Activated T-helper 17 cell treated with anti-CD3 and anti-CD28 coated beads, Interleukin-2, amount 50 U/mL, for 72 hours (primary cell): ENCODE results near the gene DSPP. TPM values are rescaled to one million over a fixed set of nuclear protein-coding genes. Genes with fewer than 3 reads are reported as not detected.

ENCODE experiments used
- ATAC-seq: fragments of 150-1000 bp; cut with Tn5 transposase; replicated peaks from 2 replicates; pipeline ENCODE4 v1.10.0; 2021; ENCODE audit warnings: mild to moderate bottlenecking, moderate library complexity
- H3K27ac Mint-ChIP-seq: one replicate; pipeline ENCODE4 v1.8.0; 2022; ENCODE audit warnings: mixed read lengths
- H3K27me3 Mint-ChIP-seq: one replicate; pipeline ENCODE4 v1.8.0; 2022; ENCODE audit warnings: mixed read lengths
- H3K36me3 Mint-ChIP-seq: one replicate; pipeline ENCODE4 v1.8.0; 2022; ENCODE audit warnings: low read depth, mild to moderate bottlenecking, mixed read lengths
- H3K4me1 Mint-ChIP-seq: one replicate; pipeline ENCODE4 v1.8.0; 2022; ENCODE audit warnings: mixed read lengths
- H3K4me3 Mint-ChIP-seq: one replicate; pipeline ENCODE4 v1.8.0; 2022; ENCODE audit warnings: mild to moderate bottlenecking, mixed read lengths
- H3K9me3 Mint-ChIP-seq: one replicate; pipeline ENCODE4 v1.8.0; 2022; ENCODE audit warnings: mixed read lengths
- total RNA-seq, 2 donors: library from RNA; stranded (reverse); gene quantifications; one replicate each; pipeline ENCODE4 v1.2.3, GENCODE V29; 2022

Gene DSPP
- total RNA-seq, 2 donors from 2014 or later = not detected

GRCh38 chr4:87592124-87592523 lies 16.2 kb upstream of the DSPP start:
- H3K9me3 Mint-ChIP-seq = no peaks in the 10 kb centered on the region
- H3K4me1 Mint-ChIP-seq = no peaks in the 10 kb centered on the region
- no peak overlapping the region for H3K4me3 Mint-ChIP-seq
- ATAC-seq = no peak
- no peaks in the 10 kb centered on the region for H3K36me3 Mint-ChIP-seq
- H3K27ac Mint-ChIP-seq = no peak overlapping the region
- peaks cover 9% of the 10 kb centered on the region for H3K27me3 Mint-ChIP-seq

GRCh38 chr4:87601361-87601760 lies 7.0 kb upstream of the DSPP start:
- H3K27ac Mint-ChIP-seq = no peak overlapping the region
- no peak overlapping the region for H3K4me3 Mint-ChIP-seq
- no peak for ATAC-seq
- peaks cover 23% of the 10 kb centered on the region for H3K27me3 Mint-ChIP-seq
- H3K36me3 Mint-ChIP-seq = no peaks in the 10 kb centered on the region
- H3K9me3 Mint-ChIP-seq = no peaks in the 10 kb centered on the region
- no peaks in the 10 kb centered on the region for H3K4me1 Mint-ChIP-seq

GRCh38 chr4:87614292-87614890 lies 6.1 kb downstream of the DSPP start:
- Mint-ChIP-seq H3K9me3 (no peaks in the 10 kb centered on the region), H3K27ac (no peak overlapping the region), H3K4me3 (no peak overlapping the region), H3K36me3 (no peaks in the 10 kb centered on the region), H3K4me1 (no peaks in the 10 kb centered on the region), H3K27me3 (peaks cover 18% of the 10 kb centered on the region)
- no peak for ATAC-seq

- Mint-ChIP-seq H3K27me3 (peaks cover 15% of the 10 kb centered on the region), H3K9me3 (no peaks in the 10 kb centered on the region), H3K4me3 (no peak overlapping the region), H3K36me3 (no peaks in the 10 kb centered on the region), H3K27ac (no peak overlapping the region), H3K4me1 (no peaks in the 10 kb centered on the region)
- ATAC-seq = no peak
Measured at GRCh38 chr4:87616268-87616667, 7.9 kb downstream of the DSPP start.

GRCh38 chr4:87620086-87620485 lies 11.8 kb downstream of the DSPP start:
- H3K27me3 Mint-ChIP-seq = peaks cover 21% of the 10 kb centered on the region
- no peak overlapping the region for H3K27ac Mint-ChIP-seq
- H3K36me3 Mint-ChIP-seq = no peaks in the 10 kb centered on the region

GRCh38 chr4:87620491-87620890 lies 12.2 kb downstream of the DSPP start:
- peaks cover 21% of the 10 kb centered on the region for H3K27me3 Mint-ChIP-seq
- no peaks in the 10 kb centered on the region for H3K4me1 Mint-ChIP-seq
- no peaks in the 10 kb centered on the region for H3K9me3 Mint-ChIP-seq
- no peak overlapping the region for H3K4me3 Mint-ChIP-seq
- no peak overlapping the region for H3K27ac Mint-ChIP-seq
- ATAC-seq = no peak
- H3K36me3 Mint-ChIP-seq = no peaks in the 10 kb centered on the region

More at GRCh38 chr4:87620086-87620485, 11.8 kb downstream of the DSPP start:
- no peaks in the 10 kb centered on the region for H3K9me3 Mint-ChIP-seq
- H3K4me3 Mint-ChIP-seq = no peak overlapping the region
- no peaks in the 10 kb centered on the region for H3K4me1 Mint-ChIP-seq
- ATAC-seq = no peak

GRCh38 chr4:87622303-87622702 lies 14.0 kb downstream of the DSPP start:
- no peaks in the 10 kb centered on the region for H3K4me1 Mint-ChIP-seq
- ATAC-seq = no peak
- H3K36me3 Mint-ChIP-seq = no peaks in the 10 kb centered on the region
- H3K4me3 Mint-ChIP-seq = no peak overlapping the region
- H3K27ac Mint-ChIP-seq = no peak overlapping the region
- no peaks in the 10 kb centered on the region for H3K9me3 Mint-ChIP-seq
- H3K27me3 Mint-ChIP-seq = peaks cover 21% of the 10 kb centered on the region

- Mint-ChIP-seq H3K27me3 (peaks cover 17% of the 10 kb centered on the region), H3K9me3 (no peaks in the 10 kb centered on the region), H3K4me1 (no peaks in the 10 kb centered on the region), H3K36me3 (no peaks in the 10 kb centered on the region), H3K4me3 (no peak overlapping the region), H3K27ac (no peak overlapping the region)
- ATAC-seq = no peak
Measured at GRCh38 chr4:87624698-87625097, 16.4 kb downstream of the DSPP start.

GRCh38 chr4:87631668-87632067 lies 23.3 kb downstream of the DSPP start:
- Mint-ChIP-seq H3K27me3 (peaks cover 14% of the 10 kb centered on the region), H3K27ac (no peak overlapping the region), H3K4me3 (no peak overlapping the region), H3K9me3 (no peaks in the 10 kb centered on the region), H3K36me3 (no peaks in the 10 kb centered on the region), H3K4me1 (no peaks in the 10 kb centered on the region)
- ATAC-seq = no peak

- Mint-ChIP-seq H3K27me3 (peaks cover 14% of the 10 kb centered on the region), H3K9me3 (no peaks in the 10 kb centered on the region), H3K36me3 (no peaks in the 10 kb centered on the region), H3K4me3 (no peak overlapping the region), H3K4me1 (no peaks in the 10 kb centered on the region), H3K27ac (no peak overlapping the region)
- no peak for ATAC-seq
Measured at GRCh38 chr4:87632469-87632868, 24.1 kb downstream of the DSPP start.

- H3K27ac Mint-ChIP-seq = no peak overlapping the region
- peaks cover under 1% of the 10 kb centered on the region for H3K9me3 Mint-ChIP-seq
- ATAC-seq = no peak
- no peaks in the 10 kb centered on the region for H3K4me1 Mint-ChIP-seq
- no peaks in the 10 kb centered on the region for H3K36me3 Mint-ChIP-seq
- peaks cover 14% of the 10 kb centered on the region for H3K27me3 Mint-ChIP-seq
- H3K4me3 Mint-ChIP-seq = no peak overlapping the region
Measured at GRCh38 chr4:87633243-87633642, 24.9 kb downstream of the DSPP start.

- H3K27ac Mint-ChIP-seq = no peak overlapping the region
- H3K36me3 Mint-ChIP-seq = no peaks in the 10 kb centered on the region
- H3K4me3 Mint-ChIP-seq = no peak overlapping the region
- ATAC-seq = no peak
- H3K4me1 Mint-ChIP-seq = no peaks in the 10 kb centered on the region
- H3K27me3 Mint-ChIP-seq = peaks cover 5% of the 10 kb centered on the region
- no peaks in the 10 kb centered on the region for H3K9me3 Mint-ChIP-seq
Measured at GRCh38 chr4:87644286-87644685, 36.0 kb downstream of the DSPP start.

- Mint-ChIP-seq H3K27ac (no peak within 1 kb of the TSS), H3K9me3 (no peaks in the 10 kb centered on the region), H3K4me3 (no peak within 1 kb of the TSS), H3K36me3 (no peaks in the 10 kb centered on the region), H3K27me3 (peaks cover 19% of the 10 kb centered on the region), H3K4me1 (no peaks in the 10 kb centered on the region)
- ATAC-seq = no peak
Measured at GRCh38 chr4:87649980-87650379, 41.7 kb downstream of the DSPP start, which contains the start of gene DMP1. DMP1 (plus strand) TSS chr4:87650280; CDS start chr4:87656493, 6,213 bp downstream.

GRCh38 chr4:87650938-87651337 lies 42.6 kb downstream of the DSPP start:
- H3K4me1 Mint-ChIP-seq = no peaks in the 10 kb centered on the region
- H3K9me3 Mint-ChIP-seq = no peaks in the 10 kb centered on the region
- no peak overlapping the region for H3K4me3 Mint-ChIP-seq
- H3K27ac Mint-ChIP-seq = no peak overlapping the region
- peaks cover 19% of the 10 kb centered on the region for H3K27me3 Mint-ChIP-seq
- ATAC-seq = no peak
- no peaks in the 10 kb centered on the region for H3K36me3 Mint-ChIP-seq

GRCh38 chr4:87651941-87652340 lies 43.6 kb downstream of the DSPP start:
- no peaks in the 10 kb centered on the region for H3K36me3 Mint-ChIP-seq
- no peaks in the 10 kb centered on the region for H3K9me3 Mint-ChIP-seq
- no peak for ATAC-seq
- no peak overlapping the region for H3K27ac Mint-ChIP-seq
- no peaks in the 10 kb centered on the region for H3K4me1 Mint-ChIP-seq
- peaks cover 19% of the 10 kb centered on the region for H3K27me3 Mint-ChIP-seq
- H3K4me3 Mint-ChIP-seq = no peak overlapping the region
